Stimulated activated CD8-positive, alpha-beta memory T cell treated with anti-CD3 and anti-CD28 coated beads, Interleukin-7, amount 100 ng/mL, for 48 hours (primary cell): ENCODE measurements around the gene RFX4.
A peak's percentile ranks its signal among the peaks of the same experiment; 100 is the strongest.

Experiments
- DNase-seq, 2 donors: peaks; one replicate each; pipeline ENCODE4 v3.0.0-alpha.2; 2020; ENCODE audit warnings: low read depth in 1 of 2; ENCODE audit errors: extremely low read depth in 1 of 2

The RFX4 gene

DNA sequence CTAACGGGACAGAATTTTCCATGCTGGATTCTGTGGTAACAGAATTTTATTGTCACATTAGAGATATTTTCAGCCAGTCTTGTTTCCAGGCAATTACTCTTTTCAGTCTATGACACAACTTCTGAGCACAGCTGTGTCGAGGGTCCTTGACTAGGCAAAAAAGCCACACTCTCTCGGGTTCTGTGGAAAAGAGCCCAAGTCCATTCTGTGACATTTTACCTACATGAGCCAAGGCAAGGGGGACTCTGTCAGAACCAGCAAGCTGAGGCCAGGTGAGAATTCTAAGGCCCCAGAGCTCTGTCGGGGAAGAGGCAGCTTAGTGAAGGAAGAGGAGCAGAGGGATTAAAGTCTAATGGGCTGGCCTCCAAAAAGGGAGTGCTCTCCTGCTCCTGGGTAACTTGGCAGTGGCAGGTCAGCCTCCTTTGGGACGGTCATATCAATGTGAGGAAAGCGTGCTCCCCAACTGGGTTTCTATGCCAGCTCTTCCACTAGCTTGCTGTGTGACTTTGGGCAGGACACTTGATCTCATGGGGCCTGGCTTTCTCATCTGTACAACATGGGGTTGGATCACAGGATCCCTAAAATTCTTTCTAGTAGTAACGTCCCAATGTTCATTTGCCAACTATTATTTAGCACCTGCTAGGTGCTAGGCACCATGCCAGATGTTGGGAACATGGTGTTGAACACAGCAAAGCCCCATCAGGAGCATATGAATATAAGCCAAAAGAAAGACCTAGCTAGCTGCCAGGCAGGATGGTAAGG is 175.7 kb downstream of the RFX4 start:
- no peak for DNase-seq

DNA sequence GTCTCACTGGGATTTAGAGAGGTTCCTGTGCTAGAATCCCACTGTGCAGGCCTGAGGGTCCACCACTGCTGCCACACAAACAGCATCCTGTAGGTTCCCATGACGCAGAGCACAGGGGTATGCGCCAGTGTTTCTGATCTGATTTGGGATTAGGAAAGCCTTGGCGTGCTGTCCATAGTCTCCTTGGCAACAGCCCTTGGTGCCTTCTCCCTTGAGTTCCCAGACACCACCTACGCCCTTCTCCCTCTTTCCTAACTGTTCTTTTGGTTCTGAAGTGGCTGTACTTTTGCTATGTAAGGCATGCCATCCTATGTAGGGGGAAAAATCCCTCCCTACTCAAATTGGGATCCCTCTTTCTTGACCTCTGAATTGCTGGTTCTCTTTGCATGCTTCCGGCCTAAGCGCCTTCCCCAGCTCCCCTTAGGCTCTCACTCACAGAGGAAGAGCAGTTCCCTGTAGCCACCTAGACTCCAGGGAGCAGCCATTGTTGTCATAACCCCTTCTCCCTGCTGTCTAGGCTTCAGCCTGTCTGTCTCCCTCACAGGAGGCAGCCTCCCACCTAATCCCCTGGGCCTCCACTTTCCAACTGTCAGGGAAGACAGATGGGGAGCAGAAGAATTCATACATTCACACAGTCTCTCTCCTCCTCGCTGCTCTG is 176.9 kb downstream of the RFX4 start:
- DNase-seq: no peak

DNA sequence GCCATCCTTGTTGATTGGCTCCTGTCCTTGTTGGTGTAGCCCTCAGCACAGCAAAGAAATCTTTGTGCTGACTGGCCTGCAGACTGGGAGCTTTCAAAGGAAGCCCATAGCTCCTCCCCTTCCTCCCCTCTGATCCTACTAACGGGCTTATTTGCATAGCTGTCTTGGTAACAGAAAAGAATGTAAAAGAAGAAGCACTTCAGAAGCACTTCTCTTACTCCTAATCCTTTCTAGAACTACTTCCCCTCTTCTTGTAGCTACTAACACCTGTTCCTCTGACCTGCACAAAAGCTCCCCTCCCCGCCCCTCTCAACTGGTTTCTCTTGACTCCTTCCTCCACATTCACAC is 177.4 kb downstream of the RFX4 start:
- no peak for DNase-seq

DNA sequence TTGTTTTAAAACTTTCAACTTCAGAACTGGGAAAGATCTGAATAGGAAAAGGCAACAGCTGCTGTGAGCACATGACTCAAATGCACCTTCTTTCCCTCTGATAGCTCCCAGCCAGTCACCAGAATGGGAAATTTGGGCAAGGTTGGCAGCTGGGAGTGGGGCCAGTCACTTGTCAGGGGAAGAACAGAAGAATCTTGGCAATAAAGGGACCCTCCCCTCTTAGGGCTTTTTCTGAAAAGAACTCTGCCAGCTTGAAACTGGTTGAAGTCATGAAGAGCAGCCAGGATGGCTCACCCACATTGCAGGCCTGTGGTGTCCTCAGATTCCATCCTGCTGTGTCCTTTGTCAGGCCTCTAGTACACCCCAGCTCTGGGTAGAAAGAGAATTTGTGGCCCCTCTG is 181.4 kb downstream of the RFX4 start:
- no peak for DNase-seq

DNA sequence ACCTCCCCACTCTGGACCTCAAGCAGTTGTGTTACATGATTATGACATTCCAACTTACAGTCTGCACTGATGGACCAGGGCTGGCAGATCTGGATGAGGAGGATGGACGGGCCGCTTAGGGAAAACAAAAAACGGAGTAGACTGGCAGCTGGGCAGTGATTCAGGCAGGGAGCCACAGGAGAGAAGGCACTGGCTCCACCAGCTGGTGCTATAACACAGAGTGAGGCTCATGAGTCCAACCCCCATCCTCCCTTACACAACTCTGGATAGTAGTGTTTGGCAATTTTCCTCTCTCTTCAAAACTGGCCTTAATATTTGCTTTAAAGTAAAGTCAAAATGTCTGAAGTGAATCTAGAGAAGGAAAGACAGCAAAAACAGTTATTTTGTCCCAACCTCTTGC is 181.9 kb downstream of the RFX4 start:
- no peak for DNase-seq

DNA sequence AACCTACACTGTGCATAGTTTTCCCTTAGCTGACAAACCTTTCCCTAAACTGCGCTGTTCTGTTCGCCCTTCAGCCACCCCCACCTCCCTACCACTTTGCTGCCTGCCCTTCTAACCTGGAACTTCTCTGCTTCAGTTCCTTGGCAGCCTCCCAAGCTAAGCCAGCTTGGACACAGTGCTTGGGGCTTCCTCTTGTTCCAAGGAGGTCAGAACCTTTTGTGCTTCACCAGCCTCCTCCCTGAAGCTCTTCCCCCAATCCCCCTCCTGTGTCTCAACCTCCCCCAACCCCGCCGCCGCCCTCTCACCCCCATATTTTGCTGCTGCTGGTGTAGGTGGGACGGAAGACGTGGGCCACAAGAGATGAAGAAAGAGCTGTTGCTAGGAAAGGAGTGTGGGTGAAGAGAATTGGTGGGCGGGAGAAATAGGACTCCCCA is 183.6 kb downstream of the RFX4 start:
- DNase-seq: no peak

DNA sequence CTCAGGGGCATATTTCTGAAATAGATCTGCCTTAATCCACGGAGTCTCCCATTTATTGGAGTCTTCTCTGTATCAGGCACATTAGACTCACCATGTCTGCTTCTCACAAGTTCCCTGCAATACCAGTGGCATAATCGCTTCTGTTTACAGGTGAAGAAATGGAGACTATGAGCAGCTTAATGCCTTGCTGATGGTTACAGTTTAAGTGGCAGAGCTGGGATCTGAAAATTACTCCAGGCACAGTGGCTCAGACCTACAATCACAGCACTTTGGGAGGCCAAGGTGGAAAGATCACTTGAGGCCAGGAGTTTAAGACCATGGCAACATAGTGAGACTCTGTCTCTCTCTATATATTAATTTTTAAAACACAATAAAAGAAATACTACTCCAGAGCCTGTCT is 184.4 kb downstream of the RFX4 start:
- DNase-seq: no peak

DNA sequence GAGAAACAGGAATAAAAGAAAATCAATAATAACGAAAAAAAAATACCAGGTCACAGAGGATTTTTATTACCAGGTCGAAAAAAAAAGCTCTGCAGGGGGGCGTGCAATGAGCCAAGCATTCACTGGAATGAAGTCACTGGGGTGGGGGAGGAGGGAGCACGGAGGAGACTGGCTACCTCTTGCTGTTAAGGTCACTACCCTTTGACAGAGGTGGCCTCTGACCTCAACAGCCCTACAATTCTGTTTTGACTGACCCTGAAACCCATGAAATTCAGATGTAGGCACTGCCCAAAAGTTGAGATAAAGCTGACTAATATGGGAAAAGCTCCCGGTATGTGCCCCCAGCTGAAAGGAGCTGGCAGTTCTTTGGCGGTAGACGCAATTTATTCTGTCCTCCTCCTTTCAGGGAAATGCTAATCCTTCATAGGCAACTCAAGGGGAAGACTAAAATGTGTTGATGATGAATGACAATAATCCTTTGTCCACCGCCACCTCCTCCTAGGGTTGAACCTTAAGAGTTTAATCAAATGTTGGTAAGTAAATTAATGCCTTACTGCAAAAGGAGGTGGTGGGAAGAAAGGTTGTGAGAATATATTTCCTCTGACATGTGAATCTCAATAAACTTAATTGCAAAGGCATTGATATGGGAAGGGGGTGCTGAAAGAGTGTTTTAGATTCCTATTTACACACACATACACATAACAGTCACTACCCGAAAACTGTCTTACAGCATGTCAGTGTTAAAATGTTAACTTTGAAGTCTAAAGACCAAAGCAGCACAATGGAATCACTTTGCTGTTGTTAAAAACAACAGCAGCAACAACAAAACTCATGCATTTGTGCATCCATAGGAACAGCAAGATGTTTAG is 185.4 kb downstream of the RFX4 start:
- no peak for DNase-seq

DNA sequence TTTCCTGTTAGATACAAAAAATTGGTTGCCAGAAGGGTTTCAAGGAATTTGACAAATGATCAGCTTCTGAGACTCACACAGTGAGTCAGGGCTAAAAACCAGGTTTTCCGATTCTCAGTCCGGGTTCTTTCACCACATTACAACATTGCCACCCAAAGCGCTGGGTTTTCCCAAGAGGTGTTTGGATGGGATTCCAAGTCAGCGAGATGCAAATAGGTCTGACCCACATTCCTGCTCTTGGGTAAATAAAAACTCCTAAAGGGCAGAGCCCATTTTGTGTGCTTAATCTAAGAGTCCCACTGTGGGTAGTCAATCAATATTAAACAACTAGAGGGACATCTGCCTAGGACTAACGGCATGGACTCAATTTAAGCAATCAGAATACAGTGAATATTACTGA is 186.3 kb downstream of the RFX4 start:
- DNase-seq: no peak

DNA sequence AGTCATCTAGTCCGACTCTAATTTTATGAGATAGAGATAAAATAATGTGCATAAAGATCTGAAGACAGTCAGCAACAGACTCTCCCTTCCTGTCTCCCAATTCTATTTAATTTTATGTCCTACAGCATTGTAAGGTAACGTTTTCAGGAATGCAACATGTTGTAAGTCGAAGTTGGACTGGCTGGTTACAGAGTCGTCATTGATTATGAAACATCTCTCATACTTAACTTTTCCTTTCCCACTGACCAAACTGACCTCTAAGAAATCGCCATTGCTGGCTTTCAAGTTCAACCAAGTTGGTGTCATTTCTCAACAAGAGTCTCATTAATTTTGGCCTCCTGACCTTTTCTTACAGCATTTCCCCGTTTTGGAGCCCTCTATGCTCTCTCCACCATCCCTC is 186.7 kb downstream of the RFX4 start:
- DNase-seq: no peak

DNA sequence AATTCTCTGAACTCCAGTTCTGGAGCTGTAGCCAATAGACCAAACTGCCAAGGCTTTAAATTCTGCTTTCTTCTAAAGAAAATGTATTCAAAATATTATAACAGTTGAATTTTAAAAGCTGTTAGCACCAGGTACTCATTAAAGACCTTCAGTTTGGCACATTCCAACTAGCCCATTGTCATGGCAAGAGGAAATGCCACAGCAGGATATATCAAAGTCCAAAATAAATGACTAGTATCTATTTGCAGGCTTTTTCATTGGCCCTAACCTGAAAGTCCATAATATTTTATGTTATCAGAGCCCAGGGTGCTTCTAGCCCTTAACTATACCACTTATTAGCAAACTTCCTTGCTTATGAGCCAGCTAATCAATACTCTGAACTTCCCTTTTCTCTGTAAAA is 188.6 kb downstream of the RFX4 start:
- no peak for DNase-seq

DNA sequence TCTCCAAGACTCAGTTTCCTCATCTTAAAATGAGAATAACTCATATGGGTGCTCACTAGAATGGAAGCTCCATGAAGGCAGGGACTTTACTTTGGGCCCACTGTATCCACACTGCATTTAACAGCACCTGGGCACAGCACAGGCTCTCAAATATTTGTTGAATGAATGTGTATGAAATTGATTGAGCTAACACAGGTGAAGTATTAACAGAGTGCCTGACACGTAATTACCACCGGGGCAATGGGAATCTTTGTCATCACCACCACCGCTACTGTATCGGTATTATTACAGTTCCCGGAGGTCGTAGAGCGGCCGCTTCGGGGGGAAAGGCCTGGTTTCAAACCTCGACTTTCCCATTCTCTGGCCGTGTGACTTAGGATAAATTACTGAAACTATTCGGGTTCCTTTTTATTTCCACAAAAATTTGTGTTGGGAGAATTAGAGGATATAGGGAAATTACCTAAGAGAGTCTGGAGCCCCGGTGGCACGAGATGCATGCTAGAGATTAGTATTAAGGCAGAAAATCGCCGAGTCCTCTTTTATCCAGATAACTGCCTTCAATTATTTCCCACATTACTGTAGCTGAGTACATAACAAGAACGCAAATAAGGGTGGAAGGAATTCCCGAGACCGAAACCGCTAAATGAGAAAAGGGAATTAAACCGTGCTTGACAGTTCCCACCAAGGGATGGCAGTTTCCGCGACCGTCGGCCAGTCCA is 190.6 kb downstream of the RFX4 start:
- no peak for DNase-seq

DNA sequence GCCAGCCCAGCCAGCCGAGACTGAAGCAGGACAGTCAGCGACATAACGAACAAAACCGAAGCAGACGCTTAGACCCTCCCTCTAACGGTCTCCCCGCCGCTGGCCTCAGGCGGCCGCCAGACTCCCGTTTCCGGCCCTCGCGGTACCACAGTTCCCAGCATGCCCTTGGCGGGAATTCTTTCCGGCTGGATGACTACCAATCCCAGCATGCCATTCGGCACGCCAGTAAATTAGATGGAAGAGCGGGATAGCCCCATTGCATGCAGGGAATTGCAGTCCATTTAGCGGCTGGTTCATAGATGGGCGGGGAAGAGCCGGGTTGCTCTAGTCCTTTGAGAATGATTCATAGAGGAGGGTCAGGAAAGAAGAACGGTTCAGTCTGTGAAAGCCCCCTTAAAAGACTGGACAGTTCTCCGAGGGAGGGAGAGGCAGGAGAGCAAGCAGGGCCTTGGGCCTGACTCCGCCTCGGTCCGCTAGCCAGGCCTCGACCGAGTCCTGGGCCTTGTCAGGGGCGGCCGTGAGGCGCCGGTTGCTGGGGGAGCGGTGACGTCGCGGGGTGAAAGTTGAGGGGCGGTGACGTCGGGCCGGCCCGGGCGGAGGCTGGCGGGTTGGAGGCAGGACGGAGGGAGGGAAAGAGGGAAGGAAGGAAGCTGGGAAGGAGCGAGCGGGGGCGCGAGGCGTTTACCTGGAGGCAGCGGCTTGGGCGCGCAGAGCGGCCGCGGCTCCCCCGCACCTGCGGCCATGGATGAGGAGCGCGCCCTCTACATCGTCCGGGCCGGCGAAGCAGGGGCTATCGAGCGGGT is 191.4 kb downstream of the RFX4 start, which contains the start of gene RIC8B:
RIC8B (plus strand) TSS at position 678 of the 803 bp plus-strand sequence; CDS start at position 742, 64 bp downstream.
- peak; percentile 73 to 85 for DNase-seq

DNA sequence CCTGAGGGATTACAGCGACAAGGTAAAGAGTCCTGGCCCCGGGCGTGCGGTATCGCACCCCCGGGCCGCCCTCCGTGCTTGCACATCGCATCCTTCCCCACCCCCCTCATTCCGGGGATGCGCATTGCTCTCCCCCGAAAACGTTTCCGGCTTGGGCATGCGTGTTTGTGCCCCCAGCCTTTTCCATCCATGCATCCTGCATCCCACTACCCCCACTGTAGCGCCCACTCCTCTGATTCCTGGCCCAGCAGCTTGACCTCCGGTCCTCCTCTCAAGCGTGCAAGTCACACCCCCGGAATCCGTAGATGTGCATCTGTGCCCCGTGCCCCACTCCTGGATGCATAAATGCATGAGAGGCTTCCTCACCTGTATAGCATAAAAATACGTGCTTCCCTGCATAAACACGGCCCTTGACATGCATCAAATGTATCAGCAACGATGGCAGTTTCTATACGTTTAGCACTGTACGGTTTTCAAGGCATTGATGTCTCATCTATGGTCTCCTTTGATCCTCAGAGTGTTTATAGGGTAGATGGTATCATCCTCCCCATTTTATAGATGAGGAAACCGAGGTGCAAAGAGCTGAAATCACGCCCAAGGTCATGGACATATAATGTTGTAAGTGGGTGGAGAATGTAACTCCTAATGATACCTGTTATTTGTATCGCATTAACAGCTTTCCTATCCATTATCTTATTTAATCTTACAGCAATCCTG is 192.2 kb downstream of the RFX4 start:
- no peak for DNase-seq

DNA sequence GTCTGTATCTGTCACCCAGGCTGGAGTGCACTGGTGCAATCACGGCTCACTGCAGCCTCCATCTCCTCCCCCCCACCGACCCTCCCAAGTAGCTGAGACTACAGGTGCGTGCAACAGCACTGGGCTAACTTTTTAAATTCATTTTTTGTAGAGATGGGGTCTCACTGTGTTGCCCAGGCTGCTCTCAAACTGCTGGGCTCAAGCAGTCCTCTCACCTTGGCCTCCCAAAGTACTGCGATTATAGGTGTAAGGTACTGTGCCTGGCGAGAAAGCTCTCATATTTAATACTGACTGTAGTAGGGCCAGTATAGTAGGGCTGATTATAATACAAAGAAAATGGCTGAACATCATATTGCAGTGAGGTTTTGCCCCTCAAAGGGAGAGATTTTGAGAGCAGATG is 194.1 kb downstream of the RFX4 start:
- DNase-seq: no peak

DNA sequence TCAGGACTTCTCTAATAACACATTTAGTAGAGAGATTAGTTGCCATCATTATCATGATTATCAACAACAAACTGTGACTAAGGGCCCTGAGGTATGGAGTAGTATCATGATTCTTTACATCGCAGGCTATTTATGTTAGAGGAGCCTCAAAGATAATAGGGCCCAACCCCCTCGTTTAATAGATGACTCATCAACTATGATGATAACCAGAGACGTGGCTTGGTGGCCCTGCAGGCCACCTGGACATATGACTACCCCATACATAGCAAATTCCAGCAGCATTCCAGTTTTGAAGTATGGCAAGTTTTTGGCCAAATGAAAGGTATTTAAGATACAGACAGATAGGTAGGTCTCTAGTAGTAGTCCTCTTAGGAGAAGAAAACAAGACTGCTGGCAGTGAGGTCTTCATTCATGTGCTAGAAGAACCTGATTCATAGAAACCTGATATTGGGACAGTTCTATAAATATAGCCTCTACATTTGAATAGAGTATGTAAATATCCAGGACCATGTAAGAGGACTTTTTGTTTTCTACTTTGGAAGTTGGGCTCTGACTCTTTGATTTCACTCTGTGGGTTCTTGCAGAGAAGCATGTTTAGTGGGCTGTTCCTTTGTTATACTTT is 197.3 kb downstream of the RFX4 start:
- no peak for DNase-seq

DNA sequence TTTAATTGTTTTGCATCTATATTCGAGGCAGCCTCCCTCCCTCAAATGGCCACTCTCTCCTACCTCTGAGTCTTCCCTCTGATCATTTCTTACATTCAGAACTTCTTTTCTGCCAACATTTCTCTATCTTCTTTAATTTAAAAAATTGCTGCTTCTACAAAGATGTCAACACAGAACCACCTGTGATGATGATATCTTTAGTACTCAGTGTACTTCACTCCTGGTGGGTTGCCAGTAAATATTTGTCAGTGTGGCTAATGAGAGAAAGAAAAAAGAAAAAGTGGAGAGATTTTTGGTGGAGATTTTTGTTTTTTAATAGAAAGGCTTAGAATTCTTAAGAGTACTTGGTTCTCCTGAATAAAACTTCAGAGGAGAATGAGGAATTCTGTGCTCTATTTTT is 199.8 kb downstream of the RFX4 start:
- DNase-seq: no peak

DNA sequence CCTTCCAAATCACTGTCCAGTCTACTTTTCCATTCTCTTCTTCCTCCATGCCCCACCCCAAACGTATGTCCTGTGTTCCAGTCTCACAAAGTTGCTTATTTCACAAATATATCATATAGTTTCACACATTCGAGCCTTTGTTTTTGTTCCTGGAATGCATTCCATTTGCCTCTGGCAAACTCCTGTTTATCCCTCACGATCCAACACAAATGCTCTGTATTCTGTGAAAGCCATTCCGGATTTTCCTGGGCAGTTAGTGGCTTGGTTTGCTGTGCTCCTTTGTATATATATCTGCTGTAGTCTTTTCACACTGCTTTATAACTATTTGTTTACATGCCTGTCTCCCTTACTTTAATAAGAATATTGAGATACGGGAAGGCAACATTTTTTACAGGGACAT is 200.7 kb downstream of the RFX4 start:
- DNase-seq: no peak

DNA sequence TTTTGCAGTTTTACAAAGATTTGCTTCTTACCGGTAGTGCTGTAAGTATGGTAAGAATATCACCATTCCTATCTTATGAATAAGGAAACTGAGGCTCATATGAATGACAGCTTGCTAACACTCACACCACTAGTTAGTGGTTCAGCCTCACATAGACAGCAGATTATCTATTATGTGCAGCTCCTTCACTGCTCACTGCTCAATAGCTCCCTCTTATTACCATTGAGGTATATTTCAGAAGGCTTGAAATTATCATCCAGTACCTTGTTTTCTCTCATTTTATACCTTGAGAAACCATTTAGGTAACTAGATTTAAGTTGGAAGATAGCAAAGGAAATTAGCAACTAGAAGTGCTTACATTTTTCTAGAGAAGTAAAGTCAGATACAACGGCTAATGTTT is 207.2 kb downstream of the RFX4 start:
- no peak for DNase-seq
